Hippocampal formation (tissue), 2 donors: ENCODE measurements around the gene CD244.
"Not testable (repeated sequence)": the region's sequence is repeated elsewhere in the genome, so short reads cannot be mapped to it uniquely, and the experiment has no call there.

ENCODE experiments used
- DNase-seq, 2 donors: peaks; one replicate each; lab custom pipeline; 2025; lab: John Stamatoyannopoulos, UW

CD244 gene, protein sequence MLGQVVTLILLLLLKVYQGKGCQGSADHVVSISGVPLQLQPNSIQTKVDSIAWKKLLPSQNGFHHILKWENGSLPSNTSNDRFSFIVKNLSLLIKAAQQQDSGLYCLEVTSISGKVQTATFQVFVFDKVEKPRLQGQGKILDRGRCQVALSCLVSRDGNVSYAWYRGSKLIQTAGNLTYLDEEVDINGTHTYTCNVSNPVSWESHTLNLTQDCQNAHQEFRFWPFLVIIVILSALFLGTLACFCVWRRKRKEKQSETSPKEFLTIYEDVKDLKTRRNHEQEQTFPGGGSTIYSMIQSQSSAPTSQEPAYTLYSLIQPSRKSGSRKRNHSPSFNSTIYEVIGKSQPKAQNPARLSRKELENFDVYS

DNA sequence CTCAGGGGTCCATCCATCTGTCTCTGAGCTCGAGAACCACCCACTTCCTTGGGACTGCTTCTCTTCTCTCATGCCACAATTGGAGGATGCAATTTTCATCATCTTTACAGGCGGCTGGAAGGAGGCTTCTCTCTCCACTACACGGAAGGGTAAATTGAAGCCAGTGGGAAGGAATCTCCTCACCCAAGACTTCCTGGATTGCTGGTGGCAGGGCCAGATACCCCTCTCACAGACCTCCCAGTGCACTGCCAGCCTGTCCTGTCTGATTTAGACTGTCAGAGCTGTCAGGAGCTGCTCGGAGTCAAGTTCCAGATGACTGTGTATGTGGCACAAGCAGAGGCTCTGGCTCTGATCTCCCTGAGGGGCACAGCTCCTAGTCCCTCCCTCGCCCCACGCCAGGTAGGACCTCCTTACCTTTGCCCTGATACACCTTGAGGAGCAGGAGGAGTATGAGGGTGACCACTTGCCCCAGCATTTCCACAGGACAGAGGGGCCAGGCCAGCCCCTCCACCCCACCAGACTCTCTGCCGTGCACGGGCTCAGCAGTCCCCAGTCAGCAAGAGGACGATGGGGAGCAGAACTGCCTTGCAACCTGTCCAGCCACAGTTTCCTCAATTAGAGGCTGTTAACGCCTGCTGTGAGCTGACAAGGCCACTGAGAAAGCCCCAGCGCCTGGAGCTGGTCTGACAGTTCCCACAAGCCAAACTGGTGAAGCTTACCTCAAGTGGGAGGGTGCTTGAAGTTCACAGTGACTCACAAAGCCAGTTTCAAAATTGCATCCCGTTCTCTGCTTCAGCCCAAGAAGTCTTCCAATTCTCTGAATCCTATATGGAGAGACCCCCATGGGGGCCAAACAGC lies at the start of gene CD244:
CD244 (minus strand) TSS at position 685 of the 858 bp plus-strand sequence; CDS start at position 475, 210 bp downstream.
- no peak for DNase-seq

DNA sequence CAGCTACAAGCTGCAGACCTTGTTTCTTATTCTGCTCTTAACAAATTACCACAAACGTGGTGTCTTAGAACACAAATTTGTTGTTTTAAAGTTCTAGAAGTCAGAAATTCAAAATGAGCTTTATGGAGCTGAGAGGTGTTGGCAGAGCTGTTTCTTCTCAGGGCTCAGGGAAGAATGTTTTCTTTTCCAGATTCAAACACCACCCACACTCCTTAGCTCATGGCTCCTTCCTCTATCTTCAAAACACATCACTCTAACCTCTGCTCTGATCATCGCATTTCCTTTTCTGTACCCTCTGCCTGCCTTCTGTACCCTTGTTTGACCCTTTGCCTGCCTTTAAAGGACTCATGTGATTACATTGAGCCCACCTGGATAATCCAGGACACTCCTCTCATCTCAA lies 49.2 kb upstream of the CD244 start:
- DNase-seq = no peak

DNA sequence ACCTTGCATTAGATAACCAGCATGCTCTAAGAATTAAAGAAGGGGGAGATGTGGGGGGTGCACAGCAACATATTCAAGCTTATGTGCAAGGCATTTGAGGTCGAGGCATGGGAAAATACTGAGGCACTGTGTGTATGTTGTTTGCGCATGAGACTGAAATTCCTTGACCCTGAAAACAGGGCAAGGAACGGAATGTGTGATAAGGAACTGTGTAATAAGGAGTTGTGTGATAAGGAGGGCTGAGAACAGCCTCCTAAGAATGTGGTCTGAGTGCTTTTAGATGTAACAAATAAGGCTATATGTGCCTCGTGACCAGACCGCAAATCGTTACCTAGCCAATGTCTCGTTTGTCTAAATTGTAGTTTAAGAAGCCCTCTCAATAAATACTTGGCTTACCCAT lies 48.8 kb upstream of the CD244 start:
- no peak for DNase-seq

DNA sequence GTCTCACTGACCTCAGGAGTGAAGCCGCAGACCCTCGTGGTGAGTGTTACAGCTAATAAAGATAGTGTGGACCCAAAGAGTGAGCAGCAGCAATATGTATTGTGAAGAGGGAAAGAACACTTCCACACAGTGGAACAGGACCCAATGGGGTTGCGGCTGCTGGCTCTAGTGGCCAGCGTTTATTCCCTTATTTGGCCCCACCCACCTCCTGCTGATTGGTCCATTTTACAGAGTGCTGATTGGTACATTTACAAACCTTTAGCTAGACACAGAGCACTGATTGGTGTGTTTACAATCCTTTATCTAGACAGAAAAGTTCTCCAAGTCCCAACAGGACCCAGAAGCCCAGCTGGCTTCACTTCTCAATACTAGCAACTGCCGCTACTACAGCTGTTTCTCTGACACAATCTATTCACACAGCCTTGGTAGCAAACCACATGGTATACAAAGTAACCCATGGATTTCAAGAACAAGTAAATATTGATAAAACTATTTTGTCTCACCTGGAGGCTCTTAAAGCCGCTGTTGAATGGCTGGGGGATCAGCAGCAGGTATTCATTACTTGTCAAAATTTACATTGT lies 47.6 kb upstream of the CD244 start:
- DNase-seq = no peak

- DNase-seq = no peak
These were observed 45.3 kb upstream of the CD244 start for GRCh38 chr1:160907976-160908375.

GRCh38 chr1:160905617-160905989 lies 42.9 kb upstream of the CD244 start:
- DNase-seq = no peak

- DNase-seq = no peak
These were observed 42.3 kb upstream of the CD244 start for GRCh38 chr1:160904783-160905616.

DNA sequence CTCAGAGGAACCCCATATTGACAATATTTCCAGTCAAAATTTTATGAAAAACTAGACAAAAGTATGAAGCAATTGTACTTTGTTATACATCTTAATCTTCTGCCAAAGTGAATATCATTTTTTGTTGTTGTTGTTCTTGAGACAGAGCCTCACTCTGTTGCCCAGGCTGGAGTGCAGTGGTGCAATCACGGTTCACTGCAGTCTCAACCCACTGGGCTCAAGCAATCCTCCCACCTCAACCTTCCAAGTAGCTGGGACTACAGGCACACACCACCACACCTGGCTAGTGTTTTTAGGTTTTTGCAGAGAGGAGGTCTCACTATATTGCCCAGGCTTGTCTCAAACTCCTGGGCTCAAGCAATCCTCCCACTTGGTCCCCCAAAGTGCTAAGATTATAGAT lies 39.6 kb upstream of the CD244 start:
- DNase-seq = not testable (repeated sequence)

- DNase-seq = no peak
These were observed 39.1 kb upstream of the CD244 start for GRCh38 chr1:160901768-160902167.

GRCh38 chr1:160900683-160901082 lies 38.0 kb upstream of the CD244 start:
- not testable (repeated sequence) for DNase-seq

DNA sequence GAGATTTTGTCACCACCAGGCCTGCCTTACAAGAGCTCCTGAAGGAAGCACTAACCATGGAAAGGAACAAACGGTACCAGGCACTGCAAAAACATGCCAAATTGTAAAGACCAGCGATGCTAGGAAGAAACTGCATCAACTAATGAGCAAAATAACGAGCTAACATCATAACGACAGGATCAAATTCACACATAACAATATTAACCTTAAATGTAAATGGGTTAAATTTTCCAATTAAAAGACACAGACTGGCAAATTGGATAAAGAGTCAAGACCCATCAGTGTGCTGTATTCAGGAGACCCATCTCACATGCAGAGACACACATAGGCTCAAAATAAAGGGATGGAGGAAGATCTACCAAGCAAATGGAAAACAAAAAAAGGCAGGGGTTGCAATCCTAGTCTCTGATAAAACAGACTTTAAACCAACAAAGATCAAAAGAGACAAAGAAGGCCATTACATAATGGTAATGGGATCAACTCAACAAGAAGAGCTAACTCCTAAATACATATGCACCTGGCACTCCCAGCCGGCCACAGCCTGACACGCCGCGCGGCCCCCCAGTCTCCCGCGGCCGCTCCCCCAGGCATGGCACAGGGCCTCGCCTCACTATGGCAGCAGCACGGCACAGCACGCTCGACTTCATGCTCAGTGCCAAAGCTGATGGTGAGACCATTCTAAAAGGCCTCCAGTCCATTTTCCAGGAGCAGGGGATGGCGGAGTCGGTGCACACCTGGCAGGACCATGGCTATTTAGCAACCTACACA lies 31.9 kb upstream of the CD244 start:
- DNase-seq = not testable (repeated sequence)

GRCh38 chr1:160891474-160891873 lies 28.8 kb upstream of the CD244 start:
- DNase-seq = no peak

- DNase-seq = no peak
These were observed 26.2 kb upstream of the CD244 start for GRCh38 chr1:160888926-160889325.

DNA sequence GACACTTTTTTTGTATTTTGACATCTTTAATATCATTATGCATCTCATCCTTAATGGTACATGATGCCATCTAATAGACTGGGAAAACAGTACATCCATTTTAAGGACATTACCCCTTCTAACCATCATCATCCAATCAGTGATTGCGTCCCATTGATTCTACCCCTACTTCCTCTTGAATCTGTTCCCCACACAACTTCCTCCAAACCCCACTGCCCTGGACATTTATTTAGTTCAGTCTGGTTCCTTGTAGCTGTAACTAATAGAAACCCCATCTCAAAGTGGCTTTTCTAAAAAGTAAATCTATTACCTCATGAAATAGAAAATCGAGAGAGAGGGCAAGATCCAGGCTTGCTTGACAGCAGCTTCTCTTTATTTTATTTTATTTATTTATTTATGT lies 24.4 kb upstream of the CD244 start:
- no peak for DNase-seq

DNA sequence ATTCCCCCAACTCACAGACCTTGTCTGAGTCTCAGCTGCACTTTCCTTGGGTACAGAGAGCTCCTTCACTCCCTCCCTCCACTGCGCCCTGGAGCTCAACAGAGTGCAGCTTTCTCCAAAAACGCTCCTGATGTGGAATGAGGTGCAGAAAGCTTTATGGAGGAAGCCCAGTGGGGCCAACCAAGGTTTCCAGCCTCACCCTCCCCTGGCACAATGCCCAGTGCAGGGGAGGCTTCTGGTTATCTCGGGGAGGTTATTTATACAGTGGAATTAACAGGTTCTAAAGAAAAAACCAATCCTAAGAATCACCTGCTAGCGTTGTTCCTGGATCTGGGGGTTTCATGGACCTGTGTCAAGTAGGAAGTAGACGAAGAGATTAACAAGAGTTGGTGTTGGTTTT lies 22.4 kb upstream of the CD244 start, which contains the start of gene ITLN1:
ITLN1 (minus strand) TSS at position 139 of the 400 bp plus-strand sequence. CDS start 303 bp downstream, outside the sequence.
- DNase-seq = no peak

DNA sequence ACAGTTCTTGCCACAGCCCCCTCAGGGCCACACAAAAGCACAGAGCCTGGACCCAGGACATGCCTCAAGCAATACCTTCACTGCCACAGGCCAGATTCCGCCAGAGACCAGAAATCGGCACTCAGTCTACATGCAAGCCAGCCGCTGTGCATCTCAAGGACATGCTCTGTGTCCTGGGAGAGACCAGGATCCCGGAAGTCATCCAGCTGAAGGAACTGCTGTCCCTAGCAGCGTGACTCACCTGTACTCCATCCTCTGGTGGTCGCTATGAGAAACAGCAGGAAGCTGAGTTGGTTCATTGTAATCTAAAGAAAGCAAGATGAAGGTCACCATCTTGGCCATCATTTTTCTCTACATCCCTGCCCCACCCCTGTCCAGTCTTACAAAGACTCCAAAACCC lies 21.9 kb upstream of the CD244 start:
- no peak for DNase-seq

DNA sequence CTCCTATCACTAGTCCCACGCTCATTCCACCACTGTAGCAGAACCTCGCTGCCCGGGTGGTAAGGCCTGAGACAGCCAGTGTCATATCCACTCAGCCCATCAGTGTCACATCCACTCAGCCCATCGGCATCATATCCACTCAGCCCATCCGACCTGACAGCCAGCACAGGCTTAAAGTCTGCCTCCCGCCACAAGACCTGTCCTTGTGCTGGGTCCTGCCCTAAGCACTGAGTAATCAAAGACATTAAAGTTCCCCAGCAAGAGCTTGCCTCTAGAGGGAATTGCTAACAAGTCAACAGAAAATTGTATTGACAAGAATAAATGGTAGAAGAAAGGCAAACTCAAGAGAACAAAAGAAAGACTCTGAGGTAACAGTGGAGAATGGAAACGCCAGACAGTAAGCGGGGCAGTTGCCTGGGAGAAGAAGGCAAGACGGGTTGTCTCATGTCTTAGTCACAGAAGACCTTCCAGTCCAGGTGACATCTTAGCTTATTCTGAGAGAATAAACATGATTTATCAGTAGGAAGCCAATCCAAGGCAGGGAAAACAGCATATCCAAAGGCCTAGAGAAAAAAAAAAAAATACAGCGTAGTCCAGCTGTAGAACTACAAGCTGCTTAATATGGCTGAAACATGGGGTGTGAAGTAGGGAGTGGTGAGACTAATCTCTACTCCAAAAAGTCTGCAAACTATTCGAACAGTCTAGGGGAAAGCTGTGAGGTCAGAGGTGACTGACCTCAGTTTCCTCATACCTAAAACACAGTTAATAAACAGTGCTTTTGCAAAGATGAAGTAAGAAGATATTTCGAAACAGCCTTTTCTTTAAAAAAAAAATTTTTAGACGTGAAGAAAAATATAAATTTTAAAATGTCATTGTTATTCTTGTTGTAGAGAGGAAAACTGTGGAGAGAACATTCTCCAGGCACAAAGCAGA lies 21.2 kb upstream of the CD244 start:
- no peak for DNase-seq

DNA sequence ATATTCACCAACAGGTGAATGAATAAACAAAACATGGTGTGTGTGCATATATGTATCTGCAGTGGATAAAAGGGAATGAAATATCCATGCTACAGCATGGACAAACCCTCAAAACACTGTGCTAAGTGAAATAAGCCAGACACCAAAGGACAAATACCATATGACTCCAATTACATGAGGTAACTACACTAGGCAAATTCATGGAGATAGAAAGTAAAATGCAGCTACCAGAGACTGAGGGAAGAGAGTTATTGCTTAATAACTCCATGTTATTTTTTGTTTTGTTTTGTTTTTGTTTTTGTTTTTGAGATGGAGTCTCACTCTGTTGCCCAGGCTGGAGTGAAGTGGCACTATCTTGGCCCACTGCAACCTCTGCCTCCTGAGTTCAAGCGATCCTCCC lies 19.9 kb upstream of the CD244 start:
- DNase-seq = no peak

GRCh38 chr1:160881264-160881663 lies 18.6 kb upstream of the CD244 start:
- DNase-seq = not testable (repeated sequence)

GRCh38 chr1:160880216-160880615 lies 17.5 kb upstream of the CD244 start:
- no peak for DNase-seq
